Measurements from ENCODE around the gene ING5.

DNA sequence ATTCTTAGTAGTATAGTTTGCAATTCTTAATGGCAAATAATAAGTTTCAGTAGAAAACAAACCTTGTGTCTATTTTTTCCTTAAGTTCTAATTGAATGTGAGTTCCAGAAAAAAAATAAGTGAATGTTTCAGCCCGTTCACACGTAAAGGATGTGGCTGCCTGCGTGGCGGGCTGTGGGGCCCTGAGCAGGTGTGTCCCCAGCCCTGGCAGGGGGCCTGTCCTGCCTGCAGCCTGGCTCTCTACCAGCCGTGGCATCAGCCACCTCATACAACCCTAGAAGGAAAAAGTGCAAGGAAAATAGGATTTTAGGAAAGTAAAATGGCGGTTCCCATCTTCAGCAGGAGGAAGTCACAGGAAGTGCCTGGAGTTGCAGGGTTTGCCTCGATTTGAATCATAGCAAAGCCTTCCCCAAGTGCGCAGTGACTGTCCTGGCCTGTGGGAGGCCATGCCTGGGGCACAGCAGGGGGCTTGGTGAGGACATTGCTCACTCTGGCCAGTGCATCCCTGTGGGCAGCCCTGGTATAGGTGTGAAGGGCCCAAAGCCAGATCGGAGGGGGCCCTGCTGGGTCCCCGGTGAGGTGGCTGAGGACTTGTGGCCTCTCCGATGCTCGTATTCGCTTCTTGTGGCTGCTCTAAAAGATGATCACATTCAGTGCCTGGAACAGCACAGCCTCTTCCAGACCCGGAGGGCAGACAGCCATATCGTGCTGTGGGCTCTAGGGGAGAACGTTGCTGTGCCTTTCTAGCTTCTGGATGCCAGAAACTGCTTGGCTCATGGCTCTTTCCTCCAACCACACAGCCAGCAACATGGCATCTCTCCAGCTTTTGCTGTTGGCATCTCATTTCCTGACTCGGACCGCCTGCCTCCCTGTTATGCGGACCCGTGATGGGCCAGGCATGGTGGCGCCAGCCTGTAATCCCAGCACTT is 27.8 kb upstream of the ING5 start:
- TF ChIP-seq, protein P1, sequence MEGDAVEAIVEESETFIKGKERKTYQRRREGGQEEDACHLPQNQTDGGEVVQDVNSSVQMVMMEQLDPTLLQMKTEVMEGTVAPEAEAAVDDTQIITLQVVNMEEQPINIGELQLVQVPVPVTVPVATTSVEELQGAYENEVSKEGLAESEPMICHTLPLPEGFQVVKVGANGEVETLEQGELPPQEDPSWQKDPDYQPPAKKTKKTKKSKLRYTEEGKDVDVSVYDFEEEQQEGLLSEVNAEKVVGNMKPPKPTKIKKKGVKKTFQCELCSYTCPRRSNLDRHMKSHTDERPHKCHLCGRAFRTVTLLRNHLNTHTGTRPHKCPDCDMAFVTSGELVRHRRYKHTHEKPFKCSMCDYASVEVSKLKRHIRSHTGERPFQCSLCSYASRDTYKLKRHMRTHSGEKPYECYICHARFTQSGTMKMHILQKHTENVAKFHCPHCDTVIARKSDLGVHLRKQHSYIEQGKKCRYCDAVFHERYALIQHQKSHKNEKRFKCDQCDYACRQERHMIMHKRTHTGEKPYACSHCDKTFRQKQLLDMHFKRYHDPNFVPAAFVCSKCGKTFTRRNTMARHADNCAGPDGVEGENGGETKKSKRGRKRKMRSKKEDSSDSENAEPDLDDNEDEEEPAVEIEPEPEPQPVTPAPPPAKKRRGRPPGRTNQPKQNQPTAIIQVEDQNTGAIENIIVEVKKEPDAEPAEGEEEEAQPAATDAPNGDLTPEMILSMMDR (IDR thresholded peaks at IDR 0.05; ENCODE audit: low read depth, low read length, poor library complexity, severe bottlenecking): no peak
- TF ChIP-seq EZH2phosphoT487 (IDR thresholded peaks at IDR 0.05; ENCODE audit: borderline replicate concordance, low read length): no peak
